GM12801 (cell line): ENCODE measurements around the gene JMJD4.

Experiments used
- TF ChIP-seq, protein P1 (sequence below): IDR thresholded peaks from one replicate; pipeline ENCODE4 v1.5.1; 2011; ENCODE audit warnings: control low read depth; ENCODE audit not compliant: insufficient read length; ENCODE audit errors: extremely low read depth

Gene JMJD4

DNA sequence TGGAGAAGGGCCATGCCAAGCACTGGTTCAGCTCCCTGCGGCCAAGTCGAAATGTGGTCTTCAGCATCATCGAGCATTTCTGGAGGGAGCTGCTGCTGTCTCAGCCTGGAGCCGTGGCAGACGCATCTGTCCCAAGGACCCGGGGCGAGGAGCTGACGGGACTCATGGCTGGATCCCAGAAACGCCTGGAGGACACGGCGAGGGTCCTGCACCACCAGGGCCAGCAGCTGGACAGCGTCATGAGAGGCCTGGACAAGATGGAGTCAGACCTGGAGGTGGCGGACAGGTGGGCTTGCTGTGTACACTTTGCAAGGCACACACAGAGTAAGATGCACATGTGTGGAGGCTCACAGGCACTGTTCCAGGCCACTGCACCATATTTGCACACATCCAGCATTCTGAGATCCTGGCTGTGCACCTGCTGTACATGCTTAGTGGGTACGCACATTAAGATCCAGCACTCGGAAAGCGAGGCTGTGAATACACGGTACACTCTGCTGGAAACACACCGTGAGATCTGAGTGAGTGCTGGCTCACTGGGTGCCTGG lies 12.9 kb upstream of the JMJD4 start:
- TF ChIP-seq, protein P1, sequence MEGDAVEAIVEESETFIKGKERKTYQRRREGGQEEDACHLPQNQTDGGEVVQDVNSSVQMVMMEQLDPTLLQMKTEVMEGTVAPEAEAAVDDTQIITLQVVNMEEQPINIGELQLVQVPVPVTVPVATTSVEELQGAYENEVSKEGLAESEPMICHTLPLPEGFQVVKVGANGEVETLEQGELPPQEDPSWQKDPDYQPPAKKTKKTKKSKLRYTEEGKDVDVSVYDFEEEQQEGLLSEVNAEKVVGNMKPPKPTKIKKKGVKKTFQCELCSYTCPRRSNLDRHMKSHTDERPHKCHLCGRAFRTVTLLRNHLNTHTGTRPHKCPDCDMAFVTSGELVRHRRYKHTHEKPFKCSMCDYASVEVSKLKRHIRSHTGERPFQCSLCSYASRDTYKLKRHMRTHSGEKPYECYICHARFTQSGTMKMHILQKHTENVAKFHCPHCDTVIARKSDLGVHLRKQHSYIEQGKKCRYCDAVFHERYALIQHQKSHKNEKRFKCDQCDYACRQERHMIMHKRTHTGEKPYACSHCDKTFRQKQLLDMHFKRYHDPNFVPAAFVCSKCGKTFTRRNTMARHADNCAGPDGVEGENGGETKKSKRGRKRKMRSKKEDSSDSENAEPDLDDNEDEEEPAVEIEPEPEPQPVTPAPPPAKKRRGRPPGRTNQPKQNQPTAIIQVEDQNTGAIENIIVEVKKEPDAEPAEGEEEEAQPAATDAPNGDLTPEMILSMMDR, result no peak

DNA sequence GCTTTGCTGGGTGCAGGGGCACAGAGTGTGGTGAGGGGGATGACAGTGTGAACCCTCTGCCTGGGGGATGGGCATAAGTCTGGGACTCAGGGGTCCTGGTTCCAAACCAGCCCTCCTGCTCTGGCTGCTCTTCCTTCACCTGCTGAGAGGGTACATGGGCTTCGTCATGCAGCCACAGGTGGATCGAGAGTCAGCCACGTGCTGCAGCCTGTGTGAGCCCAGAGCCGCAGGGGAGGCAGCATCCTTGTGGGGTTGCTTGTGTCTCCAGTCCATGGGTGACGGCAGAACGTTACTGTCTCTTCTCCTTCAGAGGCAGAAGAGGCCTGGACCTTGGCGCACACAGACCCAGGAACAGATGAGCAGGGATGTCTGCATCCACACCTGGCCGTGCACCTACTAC lies 12.3 kb upstream of the JMJD4 start:
- TF ChIP-seq, protein P1, result no peak

DNA sequence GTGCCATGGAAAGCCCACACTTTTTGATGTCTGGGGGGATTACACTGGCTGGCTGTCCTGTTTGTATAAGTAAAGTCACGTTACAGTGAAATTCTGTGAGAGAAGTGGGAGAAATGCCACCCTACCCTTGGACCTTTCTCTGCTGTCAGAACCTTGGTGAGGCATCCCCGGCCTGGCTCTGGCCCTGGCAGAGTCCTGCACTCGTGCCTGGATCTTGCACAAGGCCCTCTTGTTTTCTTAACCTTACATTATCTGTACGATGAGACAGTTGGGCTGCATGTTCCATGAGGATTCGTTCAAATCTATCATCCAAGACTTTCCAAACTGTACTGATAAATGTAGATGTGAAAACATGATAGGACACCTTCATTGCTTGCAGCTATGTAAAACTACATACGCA lies 11.6 kb upstream of the JMJD4 start:
- TF ChIP-seq, protein P1, result no peak

DNA sequence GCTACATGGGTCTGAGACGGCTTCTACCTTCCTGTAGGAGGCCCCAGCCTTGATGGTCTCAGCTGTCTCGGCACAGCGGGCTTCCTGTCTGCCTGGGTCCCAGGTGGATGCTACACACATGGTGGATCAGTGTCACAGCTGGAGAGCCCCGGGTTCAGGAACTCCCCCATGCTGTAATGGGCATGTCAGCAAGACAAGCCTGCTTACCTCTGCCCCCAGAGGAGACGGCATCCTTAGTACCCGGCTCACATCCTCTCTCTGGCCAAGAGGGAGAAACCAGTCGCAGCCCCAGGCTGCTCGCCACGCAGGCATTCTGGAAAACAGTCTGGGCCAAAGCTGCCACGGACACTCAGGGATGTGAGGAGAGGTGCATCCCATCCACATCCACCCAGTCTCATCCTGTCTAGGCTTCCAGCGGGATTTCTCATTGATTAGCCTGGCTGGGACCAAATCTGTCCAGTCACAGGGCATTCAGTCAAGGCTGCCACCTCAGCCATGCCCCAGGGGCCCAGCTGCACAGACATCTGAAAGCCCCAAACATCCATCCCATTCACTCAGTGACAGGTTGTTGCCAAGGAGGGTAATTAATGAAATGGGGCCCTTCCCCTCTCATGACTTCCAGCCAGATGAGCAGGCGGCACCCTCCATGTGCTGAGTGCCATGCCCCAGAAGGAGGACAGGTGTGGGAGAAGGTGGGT lies 10.6 kb upstream of the JMJD4 start:
- TF ChIP-seq, protein P1, result no peak

DNA sequence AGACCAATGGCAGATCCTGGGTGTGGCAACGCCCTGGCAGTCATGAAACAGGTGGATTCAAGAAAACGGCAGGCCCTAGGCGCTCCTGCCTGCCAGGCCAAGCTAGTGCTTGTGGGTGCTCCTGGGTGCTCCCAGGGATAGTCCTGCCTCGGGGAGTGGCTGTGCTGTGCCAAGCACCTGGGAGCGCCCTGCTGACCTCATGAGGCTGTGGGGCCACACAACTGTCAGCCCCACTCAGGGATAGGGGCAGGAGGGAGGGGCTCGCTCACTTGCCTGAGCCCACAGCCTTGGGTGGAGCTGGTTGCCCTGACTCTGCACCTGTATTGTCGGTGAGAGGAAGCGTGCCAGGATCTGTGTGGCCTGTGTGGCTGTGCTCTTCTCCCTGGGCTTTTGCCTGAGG lies 9.6 kb upstream of the JMJD4 start:
- TF ChIP-seq, protein P1, result no peak

DNA sequence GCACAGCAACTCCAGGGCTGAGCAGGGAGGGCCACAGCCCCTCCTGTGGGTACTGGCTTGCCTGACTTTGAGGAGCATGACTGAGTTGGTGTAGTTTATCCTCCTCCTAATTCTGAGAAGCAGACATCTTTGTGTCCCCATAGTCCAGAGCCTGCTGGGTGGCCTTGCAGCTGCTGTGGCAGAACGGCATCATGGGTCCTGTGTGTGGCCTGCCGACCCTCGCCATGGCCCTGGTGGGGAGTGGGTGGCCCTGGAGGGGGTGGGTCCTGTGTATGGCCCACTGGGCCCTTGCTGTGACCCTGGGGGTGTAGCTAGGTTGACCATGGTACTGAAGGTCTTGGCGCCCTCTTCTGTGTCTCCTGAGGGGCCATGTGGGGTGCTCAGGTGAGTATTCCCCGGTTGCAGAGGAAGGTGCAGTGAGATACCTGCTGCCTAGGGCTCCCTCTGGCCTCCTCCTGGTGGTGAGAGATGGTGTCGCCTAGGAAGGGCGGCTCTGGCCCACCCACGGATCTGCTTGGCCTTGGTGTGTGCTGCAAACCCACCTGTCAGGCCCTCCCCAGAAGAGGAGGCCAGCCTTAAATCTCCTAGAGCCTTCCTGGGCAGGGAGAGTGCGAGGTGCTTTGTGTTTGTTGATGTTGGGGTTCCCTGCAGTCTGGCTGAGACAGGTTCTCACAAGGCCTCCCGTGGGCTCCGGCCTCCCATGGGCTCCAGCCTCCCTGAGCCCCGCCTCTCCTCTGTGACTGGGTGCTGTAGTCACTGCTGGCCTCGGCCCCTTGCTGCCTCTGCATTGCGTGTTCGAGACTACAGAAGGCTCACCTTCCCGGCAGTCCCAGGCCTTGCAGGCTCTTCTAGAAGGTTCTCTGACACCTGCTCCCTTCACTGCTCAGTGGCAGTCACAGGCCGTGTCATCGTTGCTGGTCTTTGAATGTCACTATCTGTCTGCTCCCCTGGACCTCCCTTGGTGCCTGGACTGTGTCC lies 7.9 kb upstream of the JMJD4 start:
- TF ChIP-seq, protein P1, result no peak

DNA sequence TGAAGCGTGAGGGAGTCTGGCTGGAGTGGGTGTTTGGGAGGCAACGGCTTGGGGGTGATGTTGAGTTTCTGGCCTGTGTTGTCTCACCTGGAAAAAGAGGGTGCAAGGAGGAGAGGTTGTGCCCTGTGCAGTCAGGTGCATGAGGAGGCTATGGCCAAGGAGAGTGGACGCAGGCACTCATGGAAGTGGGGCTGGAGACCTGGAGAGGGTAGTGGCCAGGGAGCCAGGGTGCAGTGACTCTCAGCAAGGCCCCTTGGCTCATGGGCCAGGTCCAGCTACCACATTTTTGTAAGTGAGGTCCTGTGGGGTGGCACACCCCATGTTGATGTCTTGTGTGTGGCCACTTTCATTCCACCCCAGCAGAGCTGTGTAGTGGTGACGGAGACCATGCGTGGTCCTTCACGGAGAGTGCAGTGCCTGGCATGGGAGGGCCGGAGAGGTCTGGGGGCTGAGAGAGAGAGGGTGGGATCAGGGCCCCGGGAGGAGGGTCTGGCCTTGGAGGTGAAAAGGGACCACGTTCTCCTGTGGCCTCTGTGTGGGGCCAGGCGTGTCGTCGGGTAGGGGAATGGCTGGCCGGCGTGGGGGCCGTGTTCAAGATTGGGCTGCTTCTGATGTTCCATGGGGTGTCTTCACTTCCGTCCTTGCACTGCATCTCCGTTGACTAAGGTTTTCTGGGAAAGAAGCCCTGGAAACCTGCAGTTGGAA lies 6.2 kb upstream of the JMJD4 start:
- TF ChIP-seq, protein P1, result no peak
